ENCODE results near the gene AMOTL2. TPM values are rescaled to one million over a fixed set of nuclear protein-coding genes. Genes with fewer than 3 reads are reported as not detected.

AMOTL2 gene
- total and polyA plus RNA-seq, 2 experiments from 2014 or later = 17.9 to 102 TPM

DNA sequence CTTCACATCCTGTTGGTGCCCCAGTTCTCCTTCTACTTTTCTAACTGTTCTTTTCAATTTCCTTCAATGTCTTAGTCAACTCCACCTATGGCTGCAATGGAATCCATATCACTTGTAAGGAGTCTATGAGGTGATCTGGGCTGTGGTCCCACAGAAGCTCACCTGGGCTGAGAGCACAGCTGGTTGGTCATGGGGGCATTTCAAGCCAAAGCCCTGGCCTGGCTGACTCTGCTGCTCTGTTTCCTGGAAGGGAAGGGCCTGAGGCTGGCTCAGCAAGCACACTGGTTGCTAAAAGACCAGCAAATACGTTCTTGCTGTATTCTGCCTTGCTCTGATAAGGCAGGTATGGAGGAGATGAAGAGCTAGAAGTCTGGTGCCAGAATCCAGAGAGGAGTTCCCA, 29.0 kb downstream of the AMOTL2 start:
- H3K4me3 Mint-ChIP-seq = no peak overlapping the region
- H3K36me3 Mint-ChIP-seq (ENCODE audit: low read depth) = peaks cover 6% of the 10 kb centered on the region; the same call in 1 of the 3 replicates
- peaks cover 10% of the 10 kb centered on the region for H3K27me3 Mint-ChIP-seq (ENCODE audit: insufficient read depth, low read depth, poor library complexity)
- Histone ChIP-seq H3K27ac (ENCODE audit: low read depth) (no peak overlapping the region), H3K4me2 (no peak overlapping the region), H3F3A (replicated peaks; ENCODE audit: low read depth) (no peaks in the 10 kb centered on the region), H2AFZ (no peak overlapping the region), H3K27me3 (ENCODE audit: insufficient read depth) (no peaks in the 10 kb centered on the region), H3K4me3 (no peak overlapping the region), H4K20me1 (replicated peaks; ENCODE audit: insufficient read depth) (no peaks in the 10 kb centered on the region), H3K79me2 (replicated peaks; ENCODE audit: insufficient read depth) (no peaks in the 10 kb centered on the region), H3K4me1 (ENCODE audit: insufficient read depth) (no peaks in the 10 kb centered on the region), H3K36me3 (ENCODE audit: insufficient read depth) (no peaks in the 10 kb centered on the region), H3K9me2 (ENCODE audit: insufficient read depth) (peaks cover 15% of the 10 kb centered on the region; the same call in 1 of the 2 replicates)
- no peaks in the 10 kb centered on the region for H3K4me1 Mint-ChIP-seq
- no peak overlapping the region for H3K27ac Mint-ChIP-seq
- ATAC-seq (no peak), DNase-seq (ENCODE audit: low spot score) (no peak)
- TF ChIP-seq ZNF114 (CRISPR knock-in tag; IDR thresholded peaks at IDR 0.05) (no peak), NANOG (IDR thresholded peaks at IDR 0.05; ENCODE audit: borderline replicate concordance) (no peak), POLR2AphosphoS5 (IDR thresholded peaks at IDR 0.05; ENCODE audit: low read depth) (no peak), ZNF331 (CRISPR knock-in tag; IDR thresholded peaks at IDR 0.05; ENCODE audit: low read depth) (no peak)
- peaks cover 5% of the 10 kb centered on the region; the same call in 1 of the 3 replicates for H3K9me3 Mint-ChIP-seq

DNA sequence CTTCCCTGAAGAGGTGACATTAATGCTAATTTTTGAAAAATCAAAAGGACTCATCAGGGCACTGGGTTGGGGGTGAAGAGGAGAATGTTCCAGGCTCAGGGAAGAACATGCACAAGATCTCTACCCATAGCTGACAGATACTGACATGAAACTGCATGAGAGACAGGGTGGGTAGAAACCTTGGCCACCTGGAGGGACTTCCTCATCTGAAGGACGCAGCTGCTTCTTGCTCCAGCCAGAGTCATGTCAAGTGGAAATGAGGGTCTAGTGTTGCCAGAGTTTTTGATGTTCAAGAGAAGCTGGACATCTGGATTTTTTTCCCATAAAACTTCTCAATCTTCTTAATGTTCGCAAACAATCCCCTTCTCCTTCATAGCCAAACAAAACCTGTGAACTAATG, 29.7 kb downstream of the AMOTL2 start:
- Mint-ChIP-seq H3K4me1 (peaks cover 1% of the 10 kb centered on the region), H3K27ac (no peak overlapping the region), H3K4me3 (no peak overlapping the region), H3K9me3 (peaks cover 5% of the 10 kb centered on the region; the same call in 1 of the 3 replicates), H3K27me3 (ENCODE audit: insufficient read depth, low read depth, poor library complexity) (peaks cover 12% of the 10 kb centered on the region), H3K36me3 (ENCODE audit: low read depth) (peaks cover 6% of the 10 kb centered on the region; the same call in 1 of the 3 replicates)
- no peak overlapping the region for H2AFZ ChIP-seq
- H3K79me2 ChIP-seq (replicated peaks; ENCODE audit: insufficient read depth) = no peaks in the 10 kb centered on the region
- no peaks in the 10 kb centered on the region for H4K20me1 ChIP-seq (replicated peaks; ENCODE audit: insufficient read depth)
- H3K4me3 ChIP-seq = no peak overlapping the region
- H3K27me3 ChIP-seq (ENCODE audit: insufficient read depth) = no peaks in the 10 kb centered on the region
- no peaks in the 10 kb centered on the region for H3F3A ChIP-seq (replicated peaks; ENCODE audit: low read depth)
- no peak overlapping the region for H3K4me2 ChIP-seq
- no peaks in the 10 kb centered on the region for H3K4me1 ChIP-seq (ENCODE audit: insufficient read depth)
- no peaks in the 10 kb centered on the region for H3K36me3 ChIP-seq (ENCODE audit: insufficient read depth)
- H3K27ac ChIP-seq (ENCODE audit: low read depth) = no peak overlapping the region
- peaks cover 16% of the 10 kb centered on the region; the same call in 1 of the 2 replicates for H3K9me2 ChIP-seq (ENCODE audit: insufficient read depth)
- ATAC-seq (no peak), DNase-seq (ENCODE audit: low spot score) (no peak)
- TF ChIP-seq CREB1 (CRISPR knock-in tag; IDR thresholded peaks at IDR 0.05; ENCODE audit: low read depth) (no peak), NANOG (IDR thresholded peaks at IDR 0.05; ENCODE audit: borderline replicate concordance) (no peak), STAT1 (IDR thresholded peaks at IDR 0.05; ENCODE audit: unreplicated experiment) (no peak), ZNF331 (CRISPR knock-in tag; IDR thresholded peaks at IDR 0.05; ENCODE audit: low read depth) (no peak), POLR2AphosphoS5 (IDR thresholded peaks at IDR 0.05; ENCODE audit: low read depth) (no peak)
- TF ChIP-seq, protein P1, sequence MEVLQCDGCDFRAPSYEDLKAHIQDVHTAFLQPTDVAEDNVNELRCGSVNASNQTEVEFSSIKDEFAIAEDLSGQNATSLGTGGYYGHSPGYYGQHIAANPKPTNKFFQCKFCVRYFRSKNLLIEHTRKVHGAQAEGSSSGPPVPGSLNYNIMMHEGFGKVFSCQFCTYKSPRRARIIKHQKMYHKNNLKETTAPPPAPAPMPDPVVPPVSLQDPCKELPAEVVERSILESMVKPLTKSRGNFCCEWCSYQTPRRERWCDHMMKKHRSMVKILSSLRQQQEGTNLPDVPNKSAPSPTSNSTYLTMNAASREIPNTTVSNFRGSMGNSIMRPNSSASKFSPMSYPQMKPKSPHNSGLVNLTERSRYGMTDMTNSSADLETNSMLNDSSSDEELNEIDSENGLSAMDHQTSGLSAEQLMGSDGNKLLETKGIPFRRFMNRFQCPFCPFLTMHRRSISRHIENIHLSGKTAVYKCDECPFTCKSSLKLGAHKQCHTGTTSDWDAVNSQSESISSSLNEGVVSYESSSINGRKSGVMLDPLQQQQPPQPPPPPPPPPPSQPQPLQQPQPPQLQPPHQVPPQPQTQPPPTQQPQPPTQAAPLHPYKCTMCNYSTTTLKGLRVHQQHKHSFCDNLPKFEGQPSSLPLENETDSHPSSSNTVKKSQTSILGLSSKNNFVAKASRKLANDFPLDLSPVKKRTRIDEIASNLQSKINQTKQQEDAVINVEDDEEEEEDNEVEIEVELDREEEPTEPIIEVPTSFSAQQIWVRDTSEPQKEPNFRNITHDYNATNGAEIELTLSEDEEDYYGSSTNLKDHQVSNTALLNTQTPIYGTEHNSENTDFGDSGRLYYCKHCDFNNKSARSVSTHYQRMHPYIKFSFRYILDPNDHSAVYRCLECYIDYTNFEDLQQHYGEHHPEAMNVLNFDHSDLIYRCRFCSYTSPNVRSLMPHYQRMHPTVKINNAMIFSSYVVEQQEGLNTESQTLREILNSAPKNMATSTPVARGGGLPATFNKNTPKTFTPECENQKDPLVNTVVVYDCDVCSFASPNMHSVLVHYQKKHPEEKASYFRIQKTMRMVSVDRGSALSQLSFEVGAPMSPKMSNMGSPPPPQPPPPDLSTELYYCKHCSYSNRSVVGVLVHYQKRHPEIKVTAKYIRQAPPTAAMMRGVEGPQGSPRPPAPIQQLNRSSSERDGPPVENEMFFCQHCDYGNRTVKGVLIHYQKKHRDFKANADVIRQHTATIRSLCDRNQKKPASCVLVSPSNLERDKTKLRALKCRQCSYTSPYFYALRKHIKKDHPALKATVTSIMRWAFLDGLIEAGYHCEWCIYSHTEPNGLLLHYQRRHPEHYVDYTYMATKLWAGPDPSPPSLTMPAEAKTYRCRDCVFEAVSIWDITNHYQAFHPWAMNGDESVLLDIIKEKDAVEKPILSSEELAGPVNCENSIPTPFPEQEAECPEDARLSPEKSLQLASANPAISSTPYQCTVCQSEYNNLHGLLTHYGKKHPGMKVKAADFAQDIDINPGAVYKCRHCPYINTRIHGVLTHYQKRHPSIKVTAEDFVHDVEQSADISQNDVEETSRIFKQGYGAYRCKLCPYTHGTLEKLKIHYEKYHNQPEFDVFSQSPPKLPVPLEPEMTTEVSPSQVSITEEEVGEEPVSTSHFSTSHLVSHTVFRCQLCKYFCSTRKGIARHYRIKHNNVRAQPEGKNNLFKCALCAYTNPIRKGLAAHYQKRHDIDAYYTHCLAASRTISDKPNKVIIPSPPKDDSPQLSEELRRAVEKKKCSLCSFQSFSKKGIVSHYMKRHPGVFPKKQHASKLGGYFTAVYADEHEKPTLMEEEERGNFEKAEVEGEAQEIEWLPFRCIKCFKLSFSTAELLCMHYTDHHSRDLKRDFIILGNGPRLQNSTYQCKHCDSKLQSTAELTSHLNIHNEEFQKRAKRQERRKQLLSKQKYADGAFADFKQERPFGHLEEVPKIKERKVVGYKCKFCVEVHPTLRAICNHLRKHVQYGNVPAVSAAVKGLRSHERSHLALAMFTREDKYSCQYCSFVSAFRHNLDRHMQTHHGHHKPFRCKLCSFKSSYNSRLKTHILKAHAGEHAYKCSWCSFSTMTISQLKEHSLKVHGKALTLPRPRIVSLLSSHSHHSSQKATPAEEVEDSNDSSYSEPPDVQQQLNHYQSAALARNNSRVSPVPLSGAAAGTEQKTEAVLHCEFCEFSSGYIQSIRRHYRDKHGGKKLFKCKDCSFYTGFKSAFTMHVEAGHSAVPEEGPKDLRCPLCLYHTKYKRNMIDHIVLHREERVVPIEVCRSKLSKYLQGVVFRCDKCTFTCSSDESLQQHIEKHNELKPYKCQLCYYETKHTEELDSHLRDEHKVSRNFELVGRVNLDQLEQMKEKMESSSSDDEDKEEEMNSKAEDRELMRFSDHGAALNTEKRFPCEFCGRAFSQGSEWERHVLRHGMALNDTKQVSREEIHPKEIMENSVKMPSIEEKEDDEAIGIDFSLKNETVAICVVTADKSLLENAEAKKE (CRISPR knock-in tag; IDR thresholded peaks at IDR 0.05) = no peak
- TF ChIP-seq, protein P2, sequence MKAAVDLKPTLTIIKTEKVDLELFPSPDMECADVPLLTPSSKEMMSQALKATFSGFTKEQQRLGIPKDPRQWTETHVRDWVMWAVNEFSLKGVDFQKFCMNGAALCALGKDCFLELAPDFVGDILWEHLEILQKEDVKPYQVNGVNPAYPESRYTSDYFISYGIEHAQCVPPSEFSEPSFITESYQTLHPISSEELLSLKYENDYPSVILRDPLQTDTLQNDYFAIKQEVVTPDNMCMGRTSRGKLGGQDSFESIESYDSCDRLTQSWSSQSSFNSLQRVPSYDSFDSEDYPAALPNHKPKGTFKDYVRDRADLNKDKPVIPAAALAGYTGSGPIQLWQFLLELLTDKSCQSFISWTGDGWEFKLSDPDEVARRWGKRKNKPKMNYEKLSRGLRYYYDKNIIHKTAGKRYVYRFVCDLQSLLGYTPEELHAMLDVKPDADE (IDR thresholded peaks at IDR 0.05) = no peak
- TF ChIP-seq, protein P3, sequence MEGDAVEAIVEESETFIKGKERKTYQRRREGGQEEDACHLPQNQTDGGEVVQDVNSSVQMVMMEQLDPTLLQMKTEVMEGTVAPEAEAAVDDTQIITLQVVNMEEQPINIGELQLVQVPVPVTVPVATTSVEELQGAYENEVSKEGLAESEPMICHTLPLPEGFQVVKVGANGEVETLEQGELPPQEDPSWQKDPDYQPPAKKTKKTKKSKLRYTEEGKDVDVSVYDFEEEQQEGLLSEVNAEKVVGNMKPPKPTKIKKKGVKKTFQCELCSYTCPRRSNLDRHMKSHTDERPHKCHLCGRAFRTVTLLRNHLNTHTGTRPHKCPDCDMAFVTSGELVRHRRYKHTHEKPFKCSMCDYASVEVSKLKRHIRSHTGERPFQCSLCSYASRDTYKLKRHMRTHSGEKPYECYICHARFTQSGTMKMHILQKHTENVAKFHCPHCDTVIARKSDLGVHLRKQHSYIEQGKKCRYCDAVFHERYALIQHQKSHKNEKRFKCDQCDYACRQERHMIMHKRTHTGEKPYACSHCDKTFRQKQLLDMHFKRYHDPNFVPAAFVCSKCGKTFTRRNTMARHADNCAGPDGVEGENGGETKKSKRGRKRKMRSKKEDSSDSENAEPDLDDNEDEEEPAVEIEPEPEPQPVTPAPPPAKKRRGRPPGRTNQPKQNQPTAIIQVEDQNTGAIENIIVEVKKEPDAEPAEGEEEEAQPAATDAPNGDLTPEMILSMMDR (conservative IDR thresholded peaks at IDR 0.05; ENCODE audit: low read depth in 2 of 2) = no peak
